Measurements from ENCODE around the gene EIF5B. TPM values are rescaled to one million over a fixed set of nuclear protein-coding genes. Genes with fewer than 3 reads are reported as not detected.
A peak's percentile ranks its signal among the peaks of the same experiment; 100 is the strongest.

The EIF5B gene
- total RNA-seq, 1 donor from 2014 or later: 87.0 TPM

- Histone ChIP-seq H3K36me3 (peaks cover 98% of the 10 kb centered on the region), H3K27ac (replicated peaks) (peak overlapping the region; percentile 75)
- TF ChIP-seq CTCF (IDR thresholded peaks at IDR 0.05; ENCODE audit: borderline replicate concordance): no peak
Measured at GRCh38 chr2:99399063-99399462, 61.9 kb downstream of the EIF5B start.

GRCh38 chr2:99399795-99400194, 62.6 kb downstream of the EIF5B start:
- no peaks in the 10 kb centered on the region for H3K27me3 ChIP-seq (ENCODE audit: low read depth)
- H3K4me1 ChIP-seq: peaks cover 53% of the 10 kb centered on the region
- TF ChIP-seq CTCF (IDR thresholded peaks at IDR 0.05; ENCODE audit: borderline replicate concordance): no peak
- H3K27ac ChIP-seq (replicated peaks): peak overlapping the region; percentile 75
- no peak overlapping the region for H3K4me3 ChIP-seq
- DNase-seq: no peak
- intact Hi-C loops (cut with micrococcal nuclease): no loop called here
- H3K9me3 ChIP-seq (replicated peaks): no peaks in the 10 kb centered on the region
- H3K36me3 ChIP-seq: peaks cover 97% of the 10 kb centered on the region

More at GRCh38 chr2:99399063-99399462, 61.9 kb downstream of the EIF5B start:
- Histone ChIP-seq H3K4me1 (peaks cover 53% of the 10 kb centered on the region), H3K27me3 (ENCODE audit: low read depth) (no peaks in the 10 kb centered on the region), H3K4me3 (no peak overlapping the region), H3K9me3 (replicated peaks) (no peaks in the 10 kb centered on the region)
- DNase-seq: no peak
- intact Hi-C loops (cut with micrococcal nuclease): no loop called here

DNA sequence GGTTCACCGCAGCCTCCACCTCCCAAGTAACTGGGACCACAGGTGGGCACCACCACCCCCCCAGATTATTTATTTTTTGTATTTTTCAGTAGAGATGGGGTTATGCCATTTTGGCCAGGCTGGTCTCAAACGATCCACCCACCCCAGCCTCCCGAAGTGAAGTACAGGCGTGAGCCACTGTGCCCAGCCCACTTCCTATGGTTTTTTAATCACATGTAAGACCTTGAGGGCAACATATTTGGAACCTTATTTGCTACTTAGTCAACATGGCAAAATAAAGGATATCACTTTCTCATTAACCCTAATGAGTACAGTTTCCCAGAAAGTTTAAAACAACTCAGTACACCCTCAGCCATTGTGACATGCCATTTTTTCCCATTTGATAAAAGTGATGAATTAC, 64.7 kb downstream of the EIF5B start:
- H3K27ac ChIP-seq (replicated peaks): peak overlapping the region; percentile 76
- H3K36me3 ChIP-seq: peaks cover 97% of the 10 kb centered on the region
- peaks cover 63% of the 10 kb centered on the region for H3K4me1 ChIP-seq

GRCh38 chr2:99403084-99403483, 65.9 kb downstream of the EIF5B start:
- peak overlapping the region; percentile 76 for H3K27ac ChIP-seq (replicated peaks)
- intact Hi-C loops (cut with micrococcal nuclease): no loop called here
- H3K9me3 ChIP-seq (replicated peaks): no peaks in the 10 kb centered on the region
- H3K4me1 ChIP-seq: peaks cover 50% of the 10 kb centered on the region
- H3K36me3 ChIP-seq: peaks cover 97% of the 10 kb centered on the region
- DNase-seq: no peak
- H3K4me3 ChIP-seq: peak overlapping the region; percentile 58
- no peak for TF ChIP-seq CTCF (IDR thresholded peaks at IDR 0.05; ENCODE audit: borderline replicate concordance)
- no peaks in the 10 kb centered on the region for H3K27me3 ChIP-seq (ENCODE audit: low read depth)

More for the DNA sequence above, 64.7 kb downstream of the EIF5B start:
- Histone ChIP-seq H3K27me3 (ENCODE audit: low read depth) (no peaks in the 10 kb centered on the region), H3K4me3 (no peak overlapping the region), H3K9me3 (replicated peaks) (no peaks in the 10 kb centered on the region)
- intact Hi-C loops (cut with micrococcal nuclease): no loop called here
- no peak for TF ChIP-seq CTCF (IDR thresholded peaks at IDR 0.05; ENCODE audit: borderline replicate concordance)
- no peak for DNase-seq

DNA sequence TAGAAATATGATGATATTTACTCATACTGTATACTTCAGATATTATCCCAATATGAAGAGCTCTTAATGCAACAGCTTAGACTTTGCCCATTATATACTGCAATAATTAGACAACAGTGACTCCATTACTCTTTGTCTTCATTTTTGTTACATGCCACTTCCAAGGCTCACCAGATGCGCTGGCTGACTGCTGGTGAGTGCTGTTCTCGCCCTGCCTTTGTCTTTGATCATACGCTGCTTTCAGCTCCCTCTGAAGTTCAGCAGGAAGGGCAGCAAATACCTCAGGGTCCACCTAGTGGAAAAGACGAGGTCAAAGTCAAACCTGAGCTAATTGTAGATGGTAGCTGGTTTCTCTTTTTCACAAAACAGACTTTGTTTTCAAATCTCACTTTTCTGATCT, 66.3 kb downstream of the EIF5B start:
- Histone ChIP-seq H3K27me3 (ENCODE audit: low read depth) (no peaks in the 10 kb centered on the region), H3K36me3 (peaks cover 97% of the 10 kb centered on the region), H3K4me1 (peaks cover 48% of the 10 kb centered on the region), H3K27ac (replicated peaks) (peak overlapping the region; percentile 76), H3K9me3 (replicated peaks) (no peaks in the 10 kb centered on the region), H3K4me3 (peak overlapping the region; percentile 58)
- peak; percentile 25 for TF ChIP-seq CTCF (IDR thresholded peaks at IDR 0.05; ENCODE audit: borderline replicate concordance)
- DNase-seq: no peak
- intact Hi-C loops (cut with micrococcal nuclease): no loop called here
